Heart left ventricle (tissue), 16 donors: ENCODE data around the gene GTF3C1. TPM values are rescaled to one million over a fixed set of nuclear protein-coding genes. Genes with fewer than 3 reads are reported as not detected.

Source experiments
- ATAC-seq, 4 donors: fragments of 200-7000 bp; cut with Tn5 transposase; one replicate each; pipeline ENCODE4 v1.9.1; 2020 to 2022; ENCODE audit warnings: moderate library complexity in 4 of 4, mild to moderate bottlenecking in 3 of 4, moderate number of reproducible peaks in 1 of 4
- DNase-seq, 5 donors: peaks; one replicate each; pipeline ENCODE4 v3.0.0-alpha.2; 2020
- H3K27ac ChIP-seq, 12 donors: fragments of 200-600 bp; sonication (generic) in 4 of 12; one replicate each; pipeline versions ENCODE4 v1.5.0 to v1.8.0; 2016 to 2022; ENCODE audit warnings: mild to moderate bottlenecking in 2 of 12
- H3K27me3 ChIP-seq, 9 donors: fragments of 200-600 bp; sonication (generic) in 2 of 9; one replicate each; pipeline versions ENCODE4 v1.5.1 to v1.8.0; 2016 to 2022; ENCODE audit warnings: mild to moderate bottlenecking in 3 of 9
- H3K36me3 ChIP-seq, 9 donors: fragments of 200-600 bp; sonication (generic) in 2 of 9; one replicate each; pipeline versions ENCODE4 v1.5.0 to v1.8.0; 2018 to 2022; ENCODE audit warnings: mild to moderate bottlenecking in 2 of 9
- H3K4me1 ChIP-seq, 12 donors: fragments of 200-600 bp; sonication (generic) in 4 of 12; one replicate each; pipeline versions ENCODE4 v1.5.0 to v1.8.0; 2016 to 2022; ENCODE audit warnings: mild to moderate bottlenecking in 3 of 12
- H3K4me3 ChIP-seq, 12 donors: fragments of 200-600 bp; sonication (generic) in 4 of 12; one replicate each; pipeline versions ENCODE4 v1.5.0 to v1.8.0; 2017 to 2022; ENCODE audit warnings: mild to moderate bottlenecking in 9 of 12, moderate library complexity in 4 of 12
- H3K9me3 ChIP-seq, 12 donors: fragments of 200-600 bp; sonication (generic) in 4 of 12; one replicate each; pipeline versions ENCODE4 v1.5.0 to v1.8.0; 2016 to 2022; ENCODE audit warnings: mild to moderate bottlenecking in 1 of 12
- CTCF ChIP-seq, 12 donors: fragments of 200-600 bp; sonication (generic) in 4 of 12; IDR thresholded peaks; one replicate each; pipeline versions ENCODE4 v1.5.0 to v1.8.0; 2018 to 2022; ENCODE audit warnings: antibody characterized with exemption in 12 of 12, mild to moderate bottlenecking in 5 of 12
- POLR2A ChIP-seq, 2 donors: fragments of 450-650 bp; IDR thresholded peaks; one replicate each; pipeline ENCODE4 v1.6.1; 2017; ENCODE audit warnings: antibody characterized with exemption in 2 of 2, mild to moderate bottlenecking in 2 of 2, moderate library complexity in 2 of 2
- WGBS, 4 donors: extraction: QIAGEN DNeasy Blood & Tissue Kit in 2 of 4; methylation state at CpG; one replicate each; pipeline versions ENCODE4 v1.1.5 to v1.1.7; 2013 to 2018; 5-methylcytosine and 5-hydroxymethylcytosine counted together
- intact Hi-C, 10 donors: fragments of 100-400 bp; cut with DNase I; formaldehyde crosslinking; loops; one replicate each; pipeline versions ENCODE4 v1.11.1 to v1.14.2; 2022
- polyA plus RNA-seq, 2 donors: library from polyadenylated mRNA; stranded (reverse); fragments of 200-250 nt; gene quantifications; one replicate each; pipeline ENCODE4 v1.2.3, GENCODE V29; 2013
- total RNA-seq, 9 donors: library from RNA; depleted of rRNA in 2 of 9; stranded (reverse); fragments of >200 nt in 2 of 9; fragmentation: NEBNext Ultra II Directional in 3 of 9; extraction: Animal tissue kit (Norgen Biotek cat#: 25700) in 3 of 9; gene quantifications; one replicate each; pipeline versions ENCODE4 v1.1.0 to v1.2.4, GENCODE V29; 2016 to 2023
- donor health status: ischemic (EF 13 %, LVEDD 7.1; RV severe dilation, severe dysfunction).
- donor health status: healthy with polysubstance abuse.
- donor health status: DM: no; HTN: yes; CAD: no.
- donor health status: DM: no; HTN: no; CAD: no.
- donor health status: ischemic (EF 25% LVEDD 6.9; RV normal size, moderate dysfunction).
- donor health status: ischemic (EF 25% LVEDD 5.7; RV mildly dilated, moderate dysfunction).
- donor health status: healthy.
- donor health status: DM: yes; HTN: yes; CAD: no.
- donor health status: ischemic (EF 35%, LVEDD 5.7; RV mildly dilated, moderate dysfunction).
- donor health status: nonischemic (EF 11% LVEDD 7.7; RV severe dilation, severe dysfunction).
- donor health status: DM: yes; HTN: yes; CAD: no.
- donor health status: PGD.
- donor health status: ischemic (EF 29% LVEDD 5.4; RV normal size, mild dysfunction).
- donor health status: nonischemic (EF 23%, LVEDD 6.1; RV moderate dilation, normal function).

GTF3C1 gene
- total and polyA plus RNA-seq, 11 donors: 48.1 to 80.3 (median 69.5) TPM

- 86 to 97% (median 93%) methylated on average over 3 of the region's 3 CpGs for WGBS, 4 donors
- no peak for DNase-seq
These were observed 96.3 kb downstream of the GTF3C1 start for GRCh38 chr16:27453494-27453825.

GRCh38 chr16:27452569-27453493 lies 96.9 kb downstream of the GTF3C1 start:
- H3K9me3 ChIP-seq: no peaks in the 10 kb centered on the region
- H3K4me3 ChIP-seq: no peak overlapping the region
- H3K4me1 ChIP-seq: peaks cover 0 to 51% (median 3%) of the 10 kb centered on the region in 12 donors
- 55 to 68% (median 65%) methylated on average over 16 of the region's 16 CpGs for WGBS, 4 donors
- peaks cover 0 to 7% (median 0%) of the 10 kb centered on the region in 9 donors for H3K36me3 ChIP-seq
- DNase-seq (peak in 1 of 5 donors; percentile 40), ATAC-seq (no peak)
- TF ChIP-seq POLR2A (IDR thresholded peaks at IDR 0.05) (no peak), CTCF (IDR thresholded peaks at IDR 0.05) (no peak)
- no peak overlapping the region for H3K27ac ChIP-seq
- intact Hi-C loops: loop anchor here in 3 of 10 donors (5.0 to 10.0 kb wide), 2 partner anchors 81 to 1618 kb away; no protein-coding TSS in a partner anchor
- peaks cover 0 to 34% (median 14%) of the 10 kb centered on the region in 9 donors for H3K27me3 ChIP-seq

More at GRCh38 chr16:27453494-27453825, 96.3 kb downstream of the GTF3C1 start:
- peaks cover 0 to 4% (median 0%) of the 10 kb centered on the region in 9 donors for H3K36me3 ChIP-seq
- intact Hi-C loops: loop anchor here in 3 of 10 donors (5.0 to 10.0 kb wide), 2 partner anchors 81 to 1619 kb away; no protein-coding TSS in a partner anchor
- no peak overlapping the region for H3K4me3 ChIP-seq
- no peaks in the 10 kb centered on the region for H3K9me3 ChIP-seq
- ATAC-seq: no peak
- no peak overlapping the region for H3K27ac ChIP-seq
- TF ChIP-seq POLR2A (IDR thresholded peaks at IDR 0.05): no peak
- no peak for TF ChIP-seq CTCF (IDR thresholded peaks at IDR 0.05)
- peaks cover 0 to 31% (median 14%) of the 10 kb centered on the region in 9 donors for H3K27me3 ChIP-seq
- H3K4me1 ChIP-seq: peaks cover 0 to 51% (median 3%) of the 10 kb centered on the region in 12 donors

GRCh38 chr16:27450196-27450549 lies 99.5 kb downstream of the GTF3C1 start:
- Histone ChIP-seq H3K36me3 (peaks cover 0 to 13% (median 0%) of the 10 kb centered on the region in 9 donors), H3K4me1 (peaks cover 0 to 31% (median 0%) of the 10 kb centered on the region in 12 donors), H3K27ac (peak overlapping the region in 1 of 12 donors; percentile 29), H3K4me3 (no peak overlapping the region), H3K9me3 (peaks cover 0 to 3% (median 0%) of the 10 kb centered on the region in 12 donors), H3K27me3 (peaks cover 0 to 41% (median 14%) of the 10 kb centered on the region in 9 donors)
- intact Hi-C loops: loop anchor here in 3 of 10 donors (5.0 to 10.0 kb wide), 2 partner anchors 78 to 1615 kb away; no protein-coding TSS in a partner anchor
- no peak for TF ChIP-seq CTCF (IDR thresholded peaks at IDR 0.05)
- TF ChIP-seq POLR2A (IDR thresholded peaks at IDR 0.05): no peak
- DNase-seq (peak in 1 of 5 donors; percentile 44), ATAC-seq (no peak)
- 24 to 25% (median 25%) methylated on average over 5 of the region's 5 CpGs for WGBS, 4 donors
